ENCODE measurements around the gene C5orf58.

Gene C5orf58

GRCh38 chr5:170252720-170253350 is 20.1 kb downstream of the C5orf58 start:
- in situ Hi-C loops (cut with MboI; ENCODE audit: low sequenced_read_pairs): no loop called here

DNA sequence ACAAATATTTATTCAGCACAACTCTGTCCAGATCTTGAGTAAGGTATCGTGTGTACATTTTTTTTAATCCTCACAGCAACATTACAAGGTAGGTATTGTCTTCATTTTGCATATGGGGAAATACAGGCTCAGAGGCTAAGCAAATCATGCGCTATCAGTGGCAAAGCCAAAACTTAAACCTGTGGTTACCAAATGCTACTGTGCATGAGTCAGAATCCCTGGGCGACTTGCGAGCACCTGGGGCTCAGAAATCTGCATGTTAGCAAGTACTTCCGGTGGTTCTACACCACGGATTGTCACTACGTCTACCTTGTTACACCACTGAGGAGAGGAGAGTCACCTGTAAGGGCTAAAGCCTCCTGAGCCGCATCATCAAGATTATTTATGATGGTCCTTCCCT is 21.3 kb downstream of the C5orf58 start:
- in situ Hi-C loops (cut with MboI; ENCODE audit: low sequenced_read_pairs): no loop called here

DNA sequence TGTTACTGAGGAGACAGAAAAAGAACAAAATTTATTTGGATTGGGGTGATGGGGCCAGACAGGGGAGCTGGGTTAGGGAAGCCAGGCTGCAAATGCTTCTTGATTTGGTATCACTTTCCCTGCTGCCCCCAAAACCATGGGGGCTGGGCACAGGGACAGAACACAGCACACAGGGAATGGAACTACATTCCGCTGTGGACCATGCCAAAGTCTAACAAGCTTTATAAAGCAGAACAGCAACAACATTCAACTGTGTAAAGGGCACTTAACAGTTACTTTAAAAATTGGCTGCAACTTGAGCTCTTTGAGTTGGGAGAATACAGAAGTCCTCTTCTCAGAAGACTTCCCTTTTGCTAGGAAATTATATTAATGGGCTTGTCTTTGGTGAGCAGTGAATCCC is 23.8 kb downstream of the C5orf58 start:
- in situ Hi-C loops (cut with MboI; ENCODE audit: low sequenced_read_pairs): no loop called here

- in situ Hi-C loops (cut with MboI; ENCODE audit: low sequenced_read_pairs): no loop called here
These were observed 24.6 kb downstream of the C5orf58 start for GRCh38 chr5:170257370-170257769.

- in situ Hi-C loops (cut with MboI; ENCODE audit: low sequenced_read_pairs): no loop called here
These were observed 28.8 kb downstream of the C5orf58 start for GRCh38 chr5:170261528-170262043.

DNA sequence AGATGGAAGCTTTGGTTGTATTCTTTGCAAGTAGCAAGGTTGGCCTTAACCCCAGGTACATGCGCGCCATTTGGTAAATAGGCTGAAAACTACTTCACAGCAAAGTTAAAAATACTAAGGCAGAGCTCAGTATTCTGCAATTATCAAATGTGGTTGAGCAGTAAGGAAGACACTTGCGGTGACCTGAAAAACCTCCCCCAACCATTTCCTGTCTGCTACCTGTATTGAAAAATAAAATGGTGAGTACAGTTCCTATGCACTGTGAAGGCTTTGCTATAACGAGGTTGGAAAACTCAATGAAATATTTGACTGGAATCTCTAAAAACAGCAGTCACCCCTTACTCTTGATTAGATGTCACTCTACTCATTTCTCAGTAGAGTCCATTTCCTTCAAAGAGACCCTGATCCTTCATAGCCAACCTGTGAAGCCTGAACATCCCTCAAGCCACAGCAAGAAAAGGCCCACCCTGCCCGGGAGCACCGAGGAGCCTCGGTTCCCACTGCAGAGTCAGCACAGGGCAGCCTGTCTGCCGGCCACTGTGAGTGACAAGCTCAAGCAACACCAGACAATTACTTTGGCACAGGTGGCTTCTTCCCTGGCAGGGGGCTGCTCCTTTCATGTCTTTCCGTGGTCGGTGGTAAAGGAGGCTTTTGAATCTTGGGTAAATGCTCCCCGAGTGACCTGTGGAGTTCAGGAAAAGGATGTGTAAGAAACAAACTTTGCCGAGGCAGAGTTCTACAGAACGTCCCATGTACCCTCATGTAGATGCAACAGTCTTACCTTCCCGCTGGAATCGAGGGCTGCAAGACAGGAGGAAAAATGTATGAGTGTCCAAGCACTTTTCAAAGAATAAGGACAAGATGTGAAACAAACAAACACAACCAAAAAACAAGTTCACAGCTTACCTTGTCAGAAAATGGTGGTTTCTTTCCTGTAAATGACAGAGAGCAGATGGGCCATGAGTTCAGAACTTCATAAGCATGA is 29.6 kb downstream of the C5orf58 start:
- in situ Hi-C loops (cut with MboI; ENCODE audit: low sequenced_read_pairs): no loop called here

- in situ Hi-C loops (cut with MboI; ENCODE audit: low sequenced_read_pairs): no loop called here
These were observed 31.1 kb downstream of the C5orf58 start for GRCh38 chr5:170263906-170264305.

DNA sequence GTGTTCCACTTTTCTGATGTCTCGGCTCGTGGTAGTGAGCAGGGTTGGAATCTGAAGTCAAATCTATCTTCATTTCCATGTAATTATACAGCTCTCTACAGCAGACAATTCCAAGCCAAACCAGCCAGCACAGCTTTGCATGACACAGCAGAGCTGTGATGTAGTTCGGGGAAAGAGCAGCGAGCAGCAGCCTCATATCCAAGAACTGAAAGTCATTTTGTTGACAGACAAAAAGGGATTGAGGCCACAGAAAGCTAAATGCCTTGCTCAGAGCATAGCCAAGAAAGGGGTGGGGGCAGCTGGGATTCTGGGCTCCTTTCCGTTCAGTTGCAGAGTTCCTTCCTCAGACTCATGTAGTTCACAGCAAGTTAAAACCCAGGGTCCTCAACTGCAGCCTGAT is 32.7 kb downstream of the C5orf58 start:
- in situ Hi-C loops (cut with MboI; ENCODE audit: low sequenced_read_pairs): no loop called here

DNA sequence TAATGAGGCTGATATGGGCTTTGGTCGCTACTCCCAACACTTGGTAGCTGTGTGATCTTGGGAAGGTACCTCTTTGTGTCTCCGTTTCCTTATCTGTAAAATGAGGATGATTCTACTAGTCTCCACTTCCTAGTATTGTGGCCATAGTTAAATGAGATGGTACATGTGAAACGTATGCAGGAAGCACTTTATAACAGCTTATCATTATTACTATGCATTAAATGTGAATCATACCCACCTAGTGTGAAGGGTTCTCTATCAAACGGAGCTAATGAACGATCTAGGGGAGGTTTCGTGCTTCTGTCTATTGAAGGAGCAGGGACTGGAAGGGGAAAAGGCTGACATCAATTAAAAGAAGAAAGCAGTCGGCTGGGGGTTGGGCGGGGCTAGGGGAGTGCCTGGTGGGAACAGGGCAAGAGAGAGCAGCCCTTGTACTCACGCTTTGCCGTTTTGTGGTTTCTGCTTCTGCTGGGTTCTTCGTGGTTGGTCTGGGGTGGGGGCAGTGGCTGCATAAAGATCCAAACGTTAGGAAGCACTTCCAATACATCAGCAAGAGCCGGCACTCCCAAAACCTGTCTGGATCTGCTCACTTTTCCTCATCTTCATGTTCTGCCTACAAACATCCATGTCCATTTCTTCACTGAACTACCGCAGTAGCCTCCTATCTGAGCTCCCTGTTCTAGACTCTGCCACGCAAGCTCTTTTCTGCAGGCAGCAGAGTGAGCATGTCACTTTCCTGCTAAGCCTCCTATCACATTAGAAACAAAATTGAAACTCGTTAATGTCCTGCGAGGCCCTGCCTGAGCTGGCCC is 34.0 kb downstream of the C5orf58 start:
- in situ Hi-C loops (cut with MboI; ENCODE audit: low sequenced_read_pairs): no loop called here

DNA sequence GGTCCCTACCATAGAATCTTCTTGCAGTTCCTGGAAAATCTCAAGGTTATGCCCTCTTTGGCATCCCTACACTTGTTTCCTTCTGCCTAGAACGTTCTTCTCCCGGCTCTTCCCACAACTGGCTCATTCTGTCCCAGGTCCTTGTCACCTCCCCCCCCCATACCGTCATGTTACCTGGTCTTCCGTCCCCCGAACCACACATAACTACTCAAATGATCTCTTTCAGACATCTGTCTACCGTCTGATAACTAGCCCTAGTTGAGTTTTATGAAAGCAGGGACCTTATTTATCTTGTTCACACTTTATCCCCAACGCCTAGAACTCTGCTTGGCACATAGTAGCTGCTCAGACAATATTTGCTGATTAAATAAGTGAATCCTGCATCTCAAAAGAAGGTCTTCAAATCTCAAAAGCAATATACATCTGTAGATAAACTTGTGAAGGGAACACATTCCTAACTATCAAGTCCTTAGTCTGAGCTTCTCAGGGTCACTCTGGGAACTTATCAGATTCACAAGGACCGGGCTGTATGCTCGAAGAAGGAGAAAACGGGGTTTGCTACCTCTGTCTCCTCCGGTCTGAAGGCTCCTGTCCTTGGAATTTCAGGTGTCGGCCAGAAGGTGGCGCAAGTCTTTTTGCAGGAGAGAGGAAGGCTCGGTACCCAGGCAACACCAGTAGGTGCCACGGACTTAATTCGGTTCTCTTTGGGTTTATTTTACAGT is 34.8 kb downstream of the C5orf58 start:
- in situ Hi-C loops (cut with MboI; ENCODE audit: low sequenced_read_pairs): no loop called here

DNA sequence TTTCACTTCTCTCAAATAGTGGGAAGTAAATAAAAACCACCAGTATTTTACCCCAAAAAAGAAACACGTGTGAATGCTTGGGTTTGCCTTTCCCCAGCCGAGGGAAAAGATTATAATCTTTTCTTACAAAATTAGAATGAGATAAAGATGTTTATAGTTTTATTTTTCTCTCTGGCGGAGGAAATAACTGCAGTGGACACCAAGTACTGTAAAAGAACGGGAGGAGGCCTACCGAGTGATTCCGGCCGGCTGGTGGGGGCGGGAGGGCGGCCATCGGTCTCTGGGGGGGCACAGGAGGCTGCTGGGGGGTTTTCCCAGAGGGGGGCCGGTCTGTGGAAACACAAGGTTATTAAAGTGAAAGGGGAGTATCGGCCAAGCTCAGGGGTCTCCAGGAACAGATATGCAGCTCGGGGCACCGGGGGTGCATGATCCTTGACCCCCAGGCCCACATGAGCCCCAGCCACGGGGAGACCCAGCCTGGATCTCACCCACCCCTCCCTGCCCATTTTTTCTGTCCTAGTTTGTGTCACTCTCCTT is 35.4 kb downstream of the C5orf58 start:
- in situ Hi-C loops (cut with MboI; ENCODE audit: low sequenced_read_pairs): no loop called here

- in situ Hi-C loops (cut with MboI; ENCODE audit: low sequenced_read_pairs): no loop called here
These were observed 36.1 kb downstream of the C5orf58 start for GRCh38 chr5:170268884-170269283.

- in situ Hi-C loops (cut with MboI; ENCODE audit: low sequenced_read_pairs): no loop called here
These were observed 36.8 kb downstream of the C5orf58 start for GRCh38 chr5:170269579-170269978.

DNA sequence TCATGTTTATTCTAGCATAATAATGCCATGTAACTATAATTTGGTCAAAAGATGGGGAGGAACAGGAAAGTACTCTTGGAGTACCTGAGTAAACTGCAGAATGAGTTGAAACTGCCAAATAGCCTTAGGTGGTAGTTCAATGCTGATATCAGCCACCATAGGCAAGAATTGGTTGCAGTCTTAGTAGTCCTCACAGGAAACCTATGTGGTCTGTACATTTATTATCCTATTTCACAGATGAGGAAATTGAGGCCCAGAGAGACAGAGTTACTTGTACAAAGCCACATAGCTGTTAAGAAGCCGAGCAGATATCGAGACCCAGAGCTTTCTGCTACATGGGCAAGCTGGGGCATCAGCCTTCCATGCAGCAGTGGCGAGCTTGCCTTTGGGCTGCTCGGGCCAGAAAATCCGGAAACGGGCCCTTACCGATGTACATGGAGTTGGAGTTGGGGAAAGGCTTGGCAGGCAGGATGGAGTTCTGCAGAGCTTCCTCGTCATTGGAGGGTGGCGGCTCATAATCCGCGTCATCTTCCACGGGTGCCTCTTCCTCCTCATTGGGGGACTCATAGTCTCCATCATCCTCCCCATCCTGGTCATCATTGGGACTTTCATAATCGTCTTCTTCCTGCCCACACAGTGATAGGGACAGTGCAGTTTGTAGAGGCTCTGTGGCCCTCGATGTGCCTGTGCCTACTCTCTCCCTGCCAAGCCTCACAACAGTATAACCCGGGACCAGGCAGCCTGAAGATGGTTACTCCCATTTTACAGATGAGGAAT is 37.7 kb downstream of the C5orf58 start:
- in situ Hi-C loops (cut with MboI; ENCODE audit: low sequenced_read_pairs): no loop called here

DNA sequence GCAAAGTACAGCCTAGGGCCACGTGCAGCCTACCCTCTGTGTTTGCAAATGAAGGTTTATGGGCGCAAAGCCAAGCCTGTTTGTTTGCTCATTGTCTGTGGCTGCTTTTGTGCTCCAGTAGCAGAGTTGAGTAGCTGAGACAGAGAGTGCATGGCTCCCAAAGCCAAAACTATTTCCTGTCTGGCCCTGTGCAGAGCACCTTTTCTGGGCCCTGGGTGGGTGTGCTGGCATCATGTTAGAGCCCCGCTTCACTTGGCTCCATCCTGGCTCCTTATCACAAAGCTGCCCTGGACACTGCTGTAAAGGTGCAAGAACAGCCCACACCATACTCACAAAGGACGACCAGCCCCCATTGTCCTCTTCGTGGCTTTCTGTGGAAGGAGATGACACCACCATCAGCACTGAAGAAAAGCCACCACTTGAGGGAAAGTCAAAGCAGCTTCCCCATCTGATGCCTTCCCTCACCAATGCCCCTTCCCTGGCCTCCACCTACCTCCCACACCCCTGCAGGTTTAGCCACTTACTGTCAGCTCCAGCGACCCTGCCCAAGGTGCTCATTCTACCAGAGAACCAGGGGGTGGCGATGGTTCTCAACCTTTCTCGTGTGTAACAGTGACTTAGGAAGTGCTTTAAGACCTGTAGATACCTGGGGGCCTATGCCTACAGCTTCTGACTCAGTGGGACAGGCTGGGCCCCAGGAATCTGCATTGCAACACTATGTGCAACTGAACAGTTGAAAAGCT is 41.4 kb downstream of the C5orf58 start:
- in situ Hi-C loops (cut with MboI; ENCODE audit: low sequenced_read_pairs): no loop called here

DNA sequence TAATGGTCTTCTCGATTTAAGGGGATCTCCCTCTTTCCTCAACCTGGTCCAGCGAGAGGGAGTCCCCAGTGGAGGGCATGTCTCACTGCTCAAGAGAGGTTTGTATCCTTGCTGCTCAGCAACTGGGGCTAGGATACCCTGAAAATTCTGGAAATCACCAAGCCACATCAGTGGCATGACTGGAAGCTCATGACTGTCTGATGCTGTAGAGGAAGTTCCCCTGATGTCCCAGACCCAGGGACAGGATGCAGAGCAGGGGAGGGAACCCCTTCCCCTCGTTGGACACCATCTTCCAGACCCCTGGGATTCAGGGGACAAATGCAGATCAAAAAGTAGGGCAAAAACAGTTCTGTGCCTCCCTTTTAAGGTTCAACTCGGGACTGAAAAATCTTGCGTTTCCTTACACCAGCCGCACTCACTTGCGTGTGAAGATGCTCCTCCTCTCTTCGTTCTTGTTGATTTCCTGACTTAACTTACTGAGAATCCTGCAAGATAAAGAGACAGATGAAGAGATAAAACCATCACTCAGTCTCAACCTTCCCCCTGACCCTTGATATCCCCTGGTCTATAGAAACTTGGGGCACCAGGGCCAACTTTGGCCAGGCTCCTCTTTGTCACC is 42.7 kb downstream of the C5orf58 start:
- in situ Hi-C loops (cut with MboI; ENCODE audit: low sequenced_read_pairs): no loop called here

- in situ Hi-C loops (cut with MboI; ENCODE audit: low sequenced_read_pairs): no loop called here
These were observed 43.4 kb downstream of the C5orf58 start for GRCh38 chr5:170276140-170276539.

- in situ Hi-C loops (cut with MboI; ENCODE audit: low sequenced_read_pairs): no loop called here
These were observed 45.1 kb downstream of the C5orf58 start for GRCh38 chr5:170277867-170278281.

Data from hTERT RPE-1 (cell line).